ENCODE results near the gene CFAP221. TPM values are rescaled to one million over a fixed set of nuclear protein-coding genes. Genes with fewer than 3 reads are reported as not detected.
A peak's percentile ranks its signal among the peaks of the same experiment; 100 is the strongest.

Gene CFAP221
- polyA plus RNA-seq (2011; rRNA removed) (0.12 TPM in 1 of 2 replicates, not detected in the other), polyA minus RNA-seq (2011; rRNA and poly(A)+ RNA removed) (not detected in 2 replicates)

- no peaks in the 10 kb centered on the region for H3K36me3 ChIP-seq (ENCODE audit: control insufficient read depth, insufficient read depth, low read length)
- ChIA-PET CTCF (no interaction called here), POLR2A (no interaction called here)
- TF ChIP-seq CTCF (IDR thresholded peaks at IDR 0.05; ENCODE audit: insufficient read depth, low read depth, low read length), result no peak
- no peak for DNase-seq (ENCODE audit: low read depth)
- peak within 1 kb of the TSS; percentile 45 for H3K4me3 ChIP-seq (ENCODE audit: low read depth, low read length)
- H3K27me3 ChIP-seq (ENCODE audit: control insufficient read depth, insufficient read depth, low read length), result peaks cover 3% of the 10 kb centered on the region; the same call in 1 of the 2 replicates
Observed at GRCh38 chr2:119544075-119544938, at the start of gene CFAP221. Gene CFAP221 (plus strand): TSS chr2:119544449. CDS start chr2:119546132, 1,683 bp downstream.

GRCh38 chr2:119495948-119496347 lies 48.3 kb upstream of the CFAP221 start:
- Histone ChIP-seq H3K27me3 (ENCODE audit: control insufficient read depth, insufficient read depth, low read length) (peaks cover 4% of the 10 kb centered on the region), H3K36me3 (ENCODE audit: control insufficient read depth, insufficient read depth, low read length) (no peaks in the 10 kb centered on the region), H3K4me3 (ENCODE audit: low read depth, low read length) (no peak overlapping the region)
- DNase-seq (ENCODE audit: low read depth), result no peak
- POLR2A ChIA-PET, result no interaction called here
- CTCF ChIA-PET, result no interaction called here
- TF ChIP-seq CTCF (IDR thresholded peaks at IDR 0.05; ENCODE audit: insufficient read depth, low read depth, low read length), result no peak

GRCh38 chr2:119496682-119497081 lies 47.6 kb upstream of the CFAP221 start:
- no peak for TF ChIP-seq CTCF (IDR thresholded peaks at IDR 0.05; ENCODE audit: insufficient read depth, low read depth, low read length)
- no peaks in the 10 kb centered on the region for H3K36me3 ChIP-seq (ENCODE audit: control insufficient read depth, insufficient read depth, low read length)
- DNase-seq (ENCODE audit: low read depth), result no peak
- peaks cover 4% of the 10 kb centered on the region for H3K27me3 ChIP-seq (ENCODE audit: control insufficient read depth, insufficient read depth, low read length)
- ChIA-PET CTCF (no interaction called here), POLR2A (no interaction called here)
- no peak overlapping the region for H3K4me3 ChIP-seq (ENCODE audit: low read depth, low read length)

- H3K36me3 ChIP-seq (ENCODE audit: control insufficient read depth, insufficient read depth, low read length), result no peaks in the 10 kb centered on the region
- DNase-seq (ENCODE audit: low read depth), result no peak
- TF ChIP-seq CTCF (IDR thresholded peaks at IDR 0.05; ENCODE audit: insufficient read depth, low read depth, low read length), result no peak
- H3K27me3 ChIP-seq (ENCODE audit: control insufficient read depth, insufficient read depth, low read length), result no peaks in the 10 kb centered on the region
- H3K4me3 ChIP-seq (ENCODE audit: low read depth, low read length), result no peak overlapping the region
- ChIA-PET CTCF (interaction anchor here (1.2 kb wide), 1 partner anchor 9 kb away, joined by 3 read pairs; no protein-coding TSS in a partner anchor), POLR2A (no interaction called here)
Observed at GRCh38 chr2:119508756-119509155, 35.5 kb upstream of the CFAP221 start.

- no peak for TF ChIP-seq CTCF (IDR thresholded peaks at IDR 0.05; ENCODE audit: insufficient read depth, low read depth, low read length)
- Histone ChIP-seq H3K4me3 (ENCODE audit: low read depth, low read length) (no peak overlapping the region), H3K36me3 (ENCODE audit: control insufficient read depth, insufficient read depth, low read length) (no peaks in the 10 kb centered on the region), H3K27me3 (ENCODE audit: control insufficient read depth, insufficient read depth, low read length) (no peaks in the 10 kb centered on the region)
- CTCF ChIA-PET, result no interaction called here
- no peak for DNase-seq (ENCODE audit: low read depth)
- POLR2A ChIA-PET, result no interaction called here
Observed at GRCh38 chr2:119511989-119512388, 32.3 kb upstream of the CFAP221 start.

Measured in BJ (cell line).